WERI-Rb-1 (cell line): Measurements from ENCODE around the gene ACSS2.
A peak's percentile ranks its signal among the peaks of the same experiment; 100 is the strongest.

Experiments used
- DNase-seq: peaks from one replicate; pipeline ENCODE4 v3.0.0-alpha.2; 2020
- H3K27ac ChIP-seq: fragments of 250-450 bp; sonication (Bioruptor Pico); 2 replicates; pipeline ENCODE4 v1.5.1; 2020; ENCODE audit warnings: mild to moderate bottlenecking, moderate library complexity
- H3K27me3 ChIP-seq: fragments of 250-450 bp; sonication (Bioruptor Pico); 2 replicates; pipeline ENCODE4 v1.5.1; 2021; ENCODE audit warnings: mild to moderate bottlenecking, low read depth, moderate library complexity; ENCODE audit not compliant: insufficient read depth, severe bottlenecking
- H3K36me3 ChIP-seq: fragments of 250-450 bp; sonication (Bioruptor Pico); 2 replicates; pipeline ENCODE4 v1.5.1; 2020; ENCODE audit warnings: mild to moderate bottlenecking, moderate library complexity
- H3K4me3 ChIP-seq: 2 replicates; pipeline ENCODE4 v1.5.1; 2011; ENCODE audit warnings: low read depth, mild to moderate bottlenecking, control low read depth, low read length
- H3K9me3 ChIP-seq: fragments of 250-450 bp; sonication (Bioruptor Pico); 2 replicates; pipeline ENCODE4 v1.5.1; 2021; ENCODE audit warnings: mild to moderate bottlenecking, moderate library complexity; ENCODE audit not compliant: severe bottlenecking
- TF ChIP-seq, protein P1 (sequence below): IDR thresholded peaks from 2 replicates; pipeline ENCODE4 v1.5.1; 2011; ENCODE audit warnings: low read depth, mild to moderate bottlenecking, control low read depth, inconsistent platforms, low read length

ACSS2 gene

DNA sequence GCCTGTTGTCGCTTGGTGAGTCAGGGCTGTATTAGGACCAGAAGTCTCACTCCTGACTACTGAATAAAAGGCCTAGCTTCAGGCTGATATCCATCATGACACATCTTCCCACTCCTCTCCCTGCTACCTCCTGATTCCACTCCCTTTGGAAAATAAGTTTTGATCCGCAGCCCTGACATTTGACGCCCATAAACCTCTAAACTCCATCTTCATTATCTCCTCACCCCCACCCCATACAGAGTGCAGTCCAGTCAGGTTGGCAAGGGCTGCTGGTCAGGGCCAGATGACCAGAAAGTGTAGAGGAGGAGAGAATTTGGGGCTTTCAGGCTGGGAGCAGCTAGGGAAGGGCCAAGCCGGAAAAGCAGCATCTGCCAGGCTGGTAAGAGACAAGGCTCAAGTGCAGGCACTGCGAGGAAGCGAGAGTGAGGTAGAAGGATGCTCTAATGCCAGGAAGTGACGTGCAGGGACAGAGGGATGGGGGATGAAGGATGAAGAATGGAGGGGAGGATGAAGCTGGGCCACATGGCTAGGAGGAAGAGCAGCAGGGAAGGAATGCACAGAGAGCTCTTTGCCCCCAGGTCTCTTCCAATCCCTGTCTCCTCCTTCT lies 5.0 kb upstream of the ACSS2 start:
- no peak for DNase-seq
- Histone ChIP-seq H3K36me3 (0 out of 2 replicates have a peak, but pooled peaks cover 3% of the 10 kb centered on the region), H3K27ac (no peak overlapping the region), H3K9me3 (no peaks in the 10 kb centered on the region), H3K4me3 (no peak overlapping the region), H3K27me3 (no peaks in the 10 kb centered on the region)
- TF ChIP-seq, protein P1, sequence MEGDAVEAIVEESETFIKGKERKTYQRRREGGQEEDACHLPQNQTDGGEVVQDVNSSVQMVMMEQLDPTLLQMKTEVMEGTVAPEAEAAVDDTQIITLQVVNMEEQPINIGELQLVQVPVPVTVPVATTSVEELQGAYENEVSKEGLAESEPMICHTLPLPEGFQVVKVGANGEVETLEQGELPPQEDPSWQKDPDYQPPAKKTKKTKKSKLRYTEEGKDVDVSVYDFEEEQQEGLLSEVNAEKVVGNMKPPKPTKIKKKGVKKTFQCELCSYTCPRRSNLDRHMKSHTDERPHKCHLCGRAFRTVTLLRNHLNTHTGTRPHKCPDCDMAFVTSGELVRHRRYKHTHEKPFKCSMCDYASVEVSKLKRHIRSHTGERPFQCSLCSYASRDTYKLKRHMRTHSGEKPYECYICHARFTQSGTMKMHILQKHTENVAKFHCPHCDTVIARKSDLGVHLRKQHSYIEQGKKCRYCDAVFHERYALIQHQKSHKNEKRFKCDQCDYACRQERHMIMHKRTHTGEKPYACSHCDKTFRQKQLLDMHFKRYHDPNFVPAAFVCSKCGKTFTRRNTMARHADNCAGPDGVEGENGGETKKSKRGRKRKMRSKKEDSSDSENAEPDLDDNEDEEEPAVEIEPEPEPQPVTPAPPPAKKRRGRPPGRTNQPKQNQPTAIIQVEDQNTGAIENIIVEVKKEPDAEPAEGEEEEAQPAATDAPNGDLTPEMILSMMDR: no peak

DNA sequence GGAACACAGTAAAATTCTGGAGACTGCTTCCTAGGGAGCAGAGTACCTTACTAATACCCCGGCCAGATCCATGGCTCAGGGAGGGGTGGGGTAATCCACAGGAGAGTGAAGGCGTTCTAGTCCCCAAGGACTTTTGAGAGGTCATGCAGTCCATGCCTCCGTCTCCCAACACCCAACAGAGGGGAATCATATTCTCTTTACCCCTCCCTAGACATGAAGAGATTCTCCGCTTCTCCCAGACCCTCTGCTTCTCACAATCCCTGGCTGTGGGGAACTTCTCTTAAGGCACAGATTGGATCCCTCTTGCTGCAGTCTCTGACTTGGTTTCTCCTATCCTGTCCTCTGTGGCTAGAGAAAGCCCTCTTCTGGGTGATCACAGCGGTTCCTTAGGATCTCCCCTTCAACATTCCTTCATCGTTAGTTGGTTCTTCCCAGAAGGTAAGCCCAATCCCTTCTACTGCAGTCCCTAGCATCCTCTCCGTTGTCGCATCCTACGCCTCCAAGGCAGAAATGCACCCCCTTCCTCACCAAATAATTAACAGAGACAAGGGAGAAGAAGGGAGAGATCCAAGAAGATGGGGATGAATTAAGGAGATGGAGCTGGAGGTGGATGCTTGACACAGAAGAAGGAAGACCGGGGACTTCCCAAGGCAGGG lies 4.3 kb upstream of the ACSS2 start:
- Histone ChIP-seq H3K9me3 (no peaks in the 10 kb centered on the region), H3K27me3 (no peaks in the 10 kb centered on the region), H3K27ac (no peak overlapping the region; the same call in 1 of the 2 replicates), H3K4me3 (peak overlapping the region; percentile 79), H3K36me3 (0 out of 2 replicates have a peak, but pooled peaks cover under 1% of the 10 kb centered on the region)
- TF ChIP-seq, protein P1: no peak
- no peak for DNase-seq

DNA sequence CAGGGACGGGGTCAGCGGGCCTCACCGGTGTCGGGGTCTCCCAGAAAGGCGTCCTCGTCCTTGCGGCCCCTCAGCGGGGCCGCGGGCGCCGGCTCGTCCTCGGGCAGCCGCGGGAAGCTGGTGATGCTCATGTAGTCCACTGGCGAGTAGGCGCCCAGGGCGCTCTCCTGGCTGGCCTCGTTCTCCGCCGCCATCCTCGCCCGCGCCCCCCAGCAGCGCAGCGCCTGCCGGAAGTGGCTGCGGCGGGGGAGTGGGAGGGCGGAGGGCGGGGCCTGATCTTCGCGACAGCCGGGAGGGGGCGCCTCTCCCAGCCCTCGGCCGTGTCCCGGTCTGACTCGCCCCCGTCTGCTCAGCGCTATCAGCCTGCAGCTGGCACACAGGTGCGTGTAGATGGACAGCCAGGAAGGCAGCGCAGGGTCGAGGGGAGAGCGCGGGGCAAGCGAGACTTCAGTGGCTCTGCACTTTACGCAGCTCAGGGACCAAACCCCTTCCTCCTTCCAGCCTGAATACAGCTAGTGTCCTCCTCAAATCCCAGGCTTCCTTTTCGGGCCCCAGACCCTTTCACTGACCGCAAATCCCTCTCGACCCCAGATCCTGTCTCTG lies 3.7 kb upstream of the ACSS2 start, which contains the start of gene GGT7:
GGT7 (minus strand) TSS at position 235 of the 603 bp plus-strand sequence; CDS start at position 194, 41 bp downstream.
- Histone ChIP-seq H3K27me3 (no peaks in the 10 kb centered on the region), H3K36me3 (no peaks in the 10 kb centered on the region), H3K4me3 (peak within 1 kb of the TSS; percentile 79), H3K27ac (no peak within 1 kb of the TSS; the same call in 1 of the 2 replicates), H3K9me3 (no peaks in the 10 kb centered on the region)
- TF ChIP-seq, protein P1: peak; percentile 84
- peak; percentile 87 for DNase-seq

DNA sequence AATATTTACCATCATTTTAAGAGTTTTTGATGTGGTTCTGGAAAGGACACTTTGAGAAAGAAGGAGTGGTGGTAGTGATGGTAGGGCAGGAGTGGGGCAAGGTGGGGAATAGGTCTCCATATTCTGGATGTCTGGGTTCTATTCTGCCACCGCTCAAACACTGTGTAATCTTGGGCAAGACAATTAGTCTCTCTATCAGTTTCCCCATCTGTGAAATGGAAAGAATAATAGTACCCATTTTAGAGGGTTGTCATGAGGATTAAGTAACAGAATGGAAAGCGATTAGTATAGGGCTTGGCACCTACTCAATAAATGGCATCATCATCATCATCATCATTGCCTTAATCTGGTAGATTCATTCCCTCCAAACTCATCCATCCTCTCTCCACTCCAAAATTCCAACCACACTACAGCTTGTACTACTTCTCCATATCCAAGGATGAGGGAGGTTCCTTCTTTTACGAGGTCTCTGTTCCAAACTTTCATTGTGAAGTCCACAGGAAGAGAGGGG lies 2.8 kb upstream of the ACSS2 start:
- no peaks in the 10 kb centered on the region for H3K9me3 ChIP-seq
- no peaks in the 10 kb centered on the region for H3K36me3 ChIP-seq
- TF ChIP-seq, protein P1: no peak
- H3K27ac ChIP-seq: no peak overlapping the region
- no peaks in the 10 kb centered on the region for H3K27me3 ChIP-seq
- no peak for DNase-seq
- H3K4me3 ChIP-seq: no peak overlapping the region

DNA sequence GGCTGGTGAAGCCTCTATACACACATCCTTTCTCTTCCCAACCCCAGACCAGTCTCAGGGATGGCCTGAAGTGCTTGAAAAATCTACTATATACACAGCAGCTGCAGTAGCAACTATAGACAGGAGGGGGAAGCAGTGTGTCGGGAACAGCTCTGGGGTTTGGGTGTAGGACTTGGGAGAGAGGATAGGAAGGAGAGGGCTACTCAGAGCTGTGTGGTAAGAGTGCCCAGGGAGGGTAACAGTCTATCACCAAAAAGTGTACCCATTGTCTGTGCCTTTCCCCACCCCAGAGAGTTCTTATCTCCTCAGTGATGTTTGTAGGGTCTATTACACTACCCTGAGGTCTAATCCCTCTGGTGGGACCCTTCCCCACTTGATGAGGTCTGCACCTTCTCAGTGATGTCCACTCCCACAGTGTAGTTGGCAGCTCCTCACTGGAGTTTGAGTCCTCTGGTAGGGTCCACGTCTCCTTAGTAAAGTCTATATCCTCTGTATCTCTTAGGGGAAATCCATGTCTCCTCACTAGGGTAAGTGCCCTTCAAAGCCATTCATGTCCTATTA lies 2.2 kb upstream of the ACSS2 start:
- TF ChIP-seq, protein P1: peak; percentile 86
- H3K4me3 ChIP-seq: no peak overlapping the region
- DNase-seq: peak; percentile 84
- no peaks in the 10 kb centered on the region for H3K27me3 ChIP-seq
- H3K9me3 ChIP-seq: no peaks in the 10 kb centered on the region
- no peak overlapping the region; the same call in 1 of the 2 replicates for H3K27ac ChIP-seq
- no peaks in the 10 kb centered on the region for H3K36me3 ChIP-seq
